HG03558 (cell line): ENCODE results near the gene RCAN2.

Source experiments
- ATAC-seq: cut with Tn5 transposase; IDR thresholded peaks from one replicate; pipeline ENCODE4 v1.9.1; 2021; ENCODE audit warnings: moderate number of reproducible peaks; ENCODE audit not compliant: unreplicated experiment; ENCODE audit errors: extremely low read depth

Gene RCAN2

DNA sequence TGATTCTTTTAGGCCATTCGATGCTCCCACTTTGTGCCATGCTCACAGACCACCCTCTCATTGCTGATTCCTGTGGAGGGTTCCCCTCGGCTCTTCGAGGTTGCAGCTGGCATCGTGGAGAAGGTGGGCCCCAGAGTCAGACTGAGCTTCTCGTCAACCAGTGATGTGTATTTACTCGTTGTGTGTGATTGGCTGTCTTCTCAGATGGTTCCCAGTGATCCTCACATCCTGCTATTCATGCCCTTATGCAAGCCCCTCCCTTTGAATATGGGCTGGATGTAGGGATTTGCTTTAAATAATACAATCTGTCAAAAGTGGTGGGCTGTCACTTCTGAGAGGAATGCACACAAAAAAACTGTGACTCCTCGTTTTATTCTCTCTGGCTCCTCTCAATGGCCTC is 220.9 kb downstream of the RCAN2 start:
- ATAC-seq: no peak

DNA sequence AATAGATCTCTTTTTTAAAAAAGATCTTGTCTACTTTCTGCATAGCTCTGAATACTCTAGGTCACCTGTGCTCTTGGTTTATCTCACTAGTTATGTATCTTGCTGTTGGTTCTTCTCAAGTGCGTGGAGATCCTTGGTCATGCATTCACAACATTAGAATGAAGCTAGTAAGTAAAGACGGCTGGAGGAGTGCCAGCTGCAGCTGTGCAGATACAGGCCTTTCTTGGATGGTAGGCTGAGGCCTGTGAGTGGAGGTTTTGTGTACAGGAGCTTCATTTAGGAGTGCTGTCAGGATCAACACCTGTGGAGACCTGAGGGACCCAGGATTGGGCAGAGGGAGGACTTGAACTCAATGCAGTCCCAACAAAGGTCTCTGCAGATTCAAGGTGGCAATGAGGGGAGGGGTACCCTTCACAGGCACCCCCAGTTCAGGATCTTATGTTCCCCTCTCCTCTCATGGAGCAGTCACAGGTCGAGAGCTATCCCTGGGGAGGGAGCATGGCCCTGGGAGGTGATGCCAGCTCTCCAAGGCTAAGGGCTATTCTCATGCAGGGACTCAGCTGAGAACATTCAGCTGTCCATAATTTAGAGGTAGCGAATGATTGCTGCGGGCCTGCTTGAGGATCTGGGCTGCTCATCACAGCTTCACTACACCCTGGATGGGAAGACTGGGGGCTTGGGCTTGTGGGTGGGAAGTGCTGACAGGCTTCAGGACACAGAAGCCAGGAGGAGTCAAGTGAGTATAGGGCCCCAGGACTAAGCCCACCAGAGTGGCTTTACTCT is 221.6 kb downstream of the RCAN2 start:
- no peak for ATAC-seq

DNA sequence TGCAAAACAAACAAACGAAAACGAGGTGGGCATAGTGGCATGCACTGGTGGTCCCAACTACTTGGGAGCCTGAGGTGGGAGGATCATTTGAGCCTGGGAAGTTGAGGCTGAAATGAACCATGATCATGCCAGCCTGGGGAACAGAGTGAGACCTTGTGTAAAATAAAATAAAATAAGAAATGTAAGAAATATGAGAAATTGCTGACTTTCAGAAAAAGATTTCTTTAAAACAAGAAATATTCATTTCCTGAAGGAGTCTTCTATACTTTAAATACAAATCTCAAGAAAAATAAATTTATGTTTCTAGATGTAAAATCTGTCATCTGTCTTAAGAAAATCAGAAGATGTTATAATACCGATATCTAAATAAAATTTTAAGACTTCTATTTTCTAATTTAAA is 223.7 kb downstream of the RCAN2 start:
- no peak for ATAC-seq

DNA sequence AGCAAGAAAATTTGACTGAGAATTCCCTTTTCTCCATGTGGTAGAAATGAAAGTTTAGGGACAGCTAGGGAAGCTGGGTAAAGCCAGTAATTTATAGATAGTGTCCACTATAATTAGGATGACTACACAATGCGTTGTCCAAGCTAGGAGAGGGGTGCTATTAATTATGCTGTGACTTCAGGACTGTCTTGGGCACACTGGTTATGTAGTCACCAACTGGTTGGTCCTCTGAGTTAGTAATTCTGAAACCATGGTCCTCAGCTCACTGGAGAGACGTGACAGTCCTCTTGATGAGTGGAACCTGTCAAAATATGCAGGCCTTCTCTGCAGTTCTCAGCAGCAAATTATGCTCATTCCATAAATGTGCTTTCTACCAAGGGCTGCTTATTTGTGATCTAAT is 225.9 kb downstream of the RCAN2 start:
- no peak for ATAC-seq

DNA sequence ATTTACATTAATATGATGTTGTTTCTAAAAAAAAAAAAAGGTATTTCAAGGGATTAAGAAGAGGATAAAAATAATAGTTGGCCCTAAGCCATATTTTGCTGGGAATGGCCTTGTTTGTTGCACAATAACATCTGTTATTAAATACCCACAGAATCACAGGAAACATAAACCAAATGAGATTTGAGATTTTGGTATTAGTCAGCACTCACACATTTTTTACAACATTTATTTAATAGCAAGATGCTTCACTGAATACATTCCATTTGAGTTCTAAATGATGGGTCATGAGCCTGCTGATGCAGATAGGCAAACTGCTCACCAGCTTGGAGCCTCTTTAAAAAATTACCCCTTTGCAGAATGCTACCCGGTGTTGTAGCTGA is 227.6 kb downstream of the RCAN2 start:
- ATAC-seq: no peak

DNA sequence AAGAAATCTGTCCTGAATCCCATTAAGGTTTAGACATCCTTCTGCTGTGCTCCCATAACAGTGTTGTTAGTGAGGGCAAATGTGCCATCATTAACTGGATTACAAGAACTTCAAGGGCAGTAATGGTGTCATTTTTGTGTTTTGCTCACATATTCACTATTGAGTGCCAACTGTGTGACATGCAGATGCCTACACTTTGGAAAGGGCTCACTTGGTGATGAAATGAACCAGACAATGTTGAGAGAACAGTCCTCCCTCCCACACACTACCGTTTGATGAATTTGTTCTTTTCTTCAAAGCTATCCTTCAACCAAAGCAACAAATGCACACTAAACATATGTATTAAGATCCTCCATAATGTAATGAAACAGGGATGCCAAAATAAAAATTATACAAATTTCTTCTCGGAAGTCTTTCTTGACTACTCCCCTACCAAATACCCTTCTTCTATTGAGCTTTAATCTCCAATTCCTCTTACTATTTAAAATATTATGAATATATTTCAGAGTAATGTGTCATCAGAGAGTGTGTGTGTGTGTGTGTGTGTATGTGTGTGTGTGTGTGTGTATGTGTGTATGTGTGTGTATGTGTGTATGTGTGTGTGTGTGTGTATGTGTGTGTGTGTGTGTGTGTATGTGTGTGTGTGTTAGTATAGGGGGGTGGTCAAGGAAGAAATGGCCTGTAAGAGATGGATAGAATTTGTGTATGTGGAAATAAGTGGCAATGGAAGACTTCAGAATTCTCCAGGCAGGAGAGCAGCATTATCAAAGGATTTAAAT is 228.1 kb downstream of the RCAN2 start:
- ATAC-seq: no peak

DNA sequence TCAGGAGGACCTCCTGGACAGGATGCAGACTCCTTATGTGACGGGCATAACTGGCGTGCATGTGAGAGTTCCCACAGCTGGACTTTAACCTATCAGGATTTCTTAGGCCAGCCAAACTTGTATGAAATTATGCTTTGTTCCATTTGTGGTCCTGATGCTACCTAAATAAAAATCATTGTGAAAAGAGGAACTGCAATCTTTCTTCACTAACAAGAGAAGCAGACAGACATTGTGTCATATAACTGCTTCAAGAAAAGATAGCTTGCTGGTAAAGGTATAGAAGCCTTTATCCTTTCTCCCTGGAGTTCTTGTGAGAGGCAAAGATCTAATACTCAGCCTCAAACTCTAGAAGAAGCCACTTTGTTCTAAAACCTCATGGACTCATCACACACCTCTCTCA is 233.0 kb downstream of the RCAN2 start:
- no peak for ATAC-seq

DNA sequence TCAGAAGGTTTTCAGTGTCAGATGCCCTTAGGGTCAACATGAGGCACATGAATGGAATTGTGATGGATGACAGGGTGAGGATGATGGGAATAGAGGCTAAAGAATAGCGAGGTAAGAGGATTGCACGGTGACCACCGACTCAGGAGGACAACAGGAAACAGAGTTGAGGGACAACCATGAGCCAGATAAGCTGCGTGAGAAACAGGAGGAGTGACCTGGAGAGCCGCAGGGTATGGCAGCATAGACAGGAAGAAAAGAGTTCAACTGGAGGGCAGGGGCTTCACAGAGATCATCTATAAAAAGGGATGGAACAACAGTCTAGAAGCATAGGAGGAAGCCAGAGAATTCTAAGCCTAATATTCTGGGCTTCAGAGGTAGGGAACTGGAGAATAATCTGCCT is 235.7 kb downstream of the RCAN2 start:
- ATAC-seq: no peak

DNA sequence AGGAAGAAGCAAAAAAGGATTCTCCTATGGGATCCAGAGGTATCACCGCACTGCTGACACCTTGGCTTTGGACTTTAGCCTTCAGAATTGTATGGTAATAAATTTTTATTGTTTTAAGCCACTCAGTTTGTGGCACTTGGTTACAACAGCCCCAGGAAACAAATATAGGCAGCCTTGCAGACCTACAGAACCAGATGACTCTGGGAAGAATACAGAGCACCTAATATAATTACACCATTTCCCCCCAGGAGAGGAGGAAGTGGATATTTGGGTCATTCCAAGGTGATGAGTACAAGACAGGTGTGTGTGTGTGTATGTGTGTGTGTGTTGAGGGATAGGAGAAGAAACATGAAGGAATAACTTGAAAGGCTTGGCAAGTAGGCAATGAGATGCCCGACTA is 236.3 kb downstream of the RCAN2 start:
- no peak for ATAC-seq

DNA sequence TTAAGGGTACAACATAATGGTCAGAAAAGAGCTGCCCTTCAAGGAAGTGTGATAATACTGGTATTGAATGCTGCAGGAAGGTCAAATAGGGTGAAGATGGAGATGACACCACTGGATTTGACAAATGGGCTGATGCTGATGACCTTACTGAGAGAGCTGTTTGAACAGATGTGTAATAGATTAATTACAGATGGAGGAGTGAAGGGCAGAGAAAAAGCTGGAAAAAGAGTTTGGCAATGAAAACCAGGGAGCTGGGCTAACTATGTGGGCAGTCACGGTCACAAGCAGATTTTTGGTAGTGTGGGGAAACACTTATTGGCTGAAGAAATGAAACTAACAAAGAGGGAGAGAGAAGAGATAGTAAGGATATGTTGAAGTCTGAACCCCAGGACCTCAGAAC is 236.9 kb downstream of the RCAN2 start:
- no peak for ATAC-seq

DNA sequence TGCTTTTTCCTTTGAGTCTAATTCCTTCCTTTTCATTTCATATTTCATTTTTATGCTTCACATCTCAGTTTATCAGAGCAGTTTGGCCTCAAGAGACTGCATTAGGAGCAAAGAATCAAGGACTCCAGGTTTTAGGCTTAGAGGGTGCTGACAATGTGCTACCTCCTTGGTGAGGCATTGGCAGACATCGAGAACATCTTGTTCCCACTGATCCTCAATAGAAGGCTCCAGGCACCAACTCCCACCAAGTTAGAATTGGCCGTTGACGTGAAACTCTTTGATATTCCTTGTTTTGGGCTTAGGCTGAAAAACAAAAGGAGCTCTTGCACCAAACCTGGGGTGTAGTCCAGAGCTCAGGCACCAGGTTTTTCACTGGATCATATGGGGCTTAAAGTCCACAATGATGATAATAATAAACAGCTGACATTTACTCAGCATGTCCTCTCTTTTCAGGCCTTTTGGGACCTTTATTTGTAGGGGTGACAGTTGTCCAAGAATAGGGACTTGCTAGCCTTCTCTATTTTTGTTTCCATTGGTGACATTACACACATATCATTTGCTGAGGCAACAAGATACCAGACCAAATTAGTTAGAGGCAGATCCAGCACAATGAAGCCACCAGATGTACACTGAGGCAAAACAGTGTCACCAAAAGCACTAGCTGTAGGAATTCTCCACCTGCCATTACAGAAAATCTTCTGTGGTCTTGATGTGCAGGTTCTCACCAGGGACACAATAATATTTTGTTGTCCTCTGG is 239.5 kb downstream of the RCAN2 start:
- ATAC-seq: no peak

DNA sequence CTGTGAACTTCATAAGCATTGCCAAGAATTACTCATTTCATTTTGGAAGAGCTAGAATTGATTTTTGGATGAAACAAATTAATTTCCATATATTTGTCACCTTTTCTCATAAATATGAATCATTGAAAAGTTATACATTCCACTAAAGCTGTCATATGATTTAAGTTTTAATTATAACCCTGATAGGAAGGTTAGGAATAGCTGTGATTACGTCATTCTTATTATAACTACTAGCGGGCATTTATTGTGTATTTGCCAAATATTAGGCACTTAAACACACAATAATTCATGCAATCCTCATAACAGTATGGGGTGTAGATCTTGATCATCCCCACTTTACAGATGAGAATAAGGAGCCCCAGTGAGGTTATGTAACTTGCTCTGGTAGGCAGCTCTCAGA is 243.1 kb downstream of the RCAN2 start:
- no peak for ATAC-seq

DNA sequence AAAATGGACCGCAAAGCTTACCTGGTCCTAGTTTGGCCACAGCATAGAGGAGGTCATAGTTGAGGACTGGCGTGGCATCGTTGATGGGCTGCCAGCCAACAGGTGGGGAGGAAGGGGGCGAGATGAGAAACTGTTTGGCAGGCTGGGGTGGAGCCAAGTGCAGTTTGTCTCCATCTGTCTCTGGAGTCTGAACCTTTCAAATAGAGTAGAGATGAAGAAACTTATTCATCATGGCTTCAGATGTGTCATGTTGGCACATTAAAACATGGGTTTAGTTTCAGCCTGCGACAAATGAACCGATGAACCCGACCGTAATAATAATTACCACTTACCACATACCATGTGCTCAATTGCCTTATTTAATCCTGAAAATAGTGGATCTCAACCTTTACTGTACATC is 244.5 kb downstream of the RCAN2 start:
- ATAC-seq: no peak

DNA sequence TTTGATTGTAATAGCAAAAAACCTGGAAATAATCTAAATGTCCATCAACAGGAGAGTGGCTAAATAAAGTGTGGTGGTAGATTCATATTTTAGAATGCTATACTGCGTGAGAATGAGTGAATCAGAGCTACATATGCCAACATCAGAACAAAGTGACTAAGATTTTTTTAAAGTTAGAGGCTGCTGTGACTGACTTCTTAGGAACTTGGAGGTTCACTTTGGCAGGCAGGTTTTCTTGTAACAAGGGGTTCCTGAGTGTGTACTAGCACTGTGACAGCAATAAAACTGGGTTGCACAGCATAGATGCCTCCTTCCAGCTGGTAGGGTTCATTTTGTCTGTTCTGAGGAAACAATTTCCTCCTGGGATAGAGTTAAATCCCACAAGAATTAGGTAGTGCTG is 245.2 kb downstream of the RCAN2 start:
- no peak for ATAC-seq

DNA sequence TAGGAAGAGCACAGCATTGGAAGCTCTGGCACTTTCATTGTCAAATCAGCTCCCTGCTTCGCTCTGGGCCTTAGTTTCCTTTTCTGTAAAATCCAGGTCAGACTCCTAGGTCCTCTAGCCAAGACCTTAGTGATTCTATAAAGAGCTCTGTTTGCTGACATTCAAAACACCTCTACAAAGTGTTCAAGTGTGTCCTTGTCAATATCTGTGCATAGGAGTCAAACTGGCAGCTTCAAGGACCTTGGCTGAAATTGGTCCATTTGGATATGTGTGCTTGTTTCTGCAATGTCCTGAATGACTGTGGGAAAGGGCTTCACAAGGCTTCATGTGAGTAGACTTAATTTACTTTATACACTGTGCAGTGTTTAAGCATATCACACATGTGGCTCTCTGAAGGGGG is 246.6 kb downstream of the RCAN2 start:
- no peak for ATAC-seq

DNA sequence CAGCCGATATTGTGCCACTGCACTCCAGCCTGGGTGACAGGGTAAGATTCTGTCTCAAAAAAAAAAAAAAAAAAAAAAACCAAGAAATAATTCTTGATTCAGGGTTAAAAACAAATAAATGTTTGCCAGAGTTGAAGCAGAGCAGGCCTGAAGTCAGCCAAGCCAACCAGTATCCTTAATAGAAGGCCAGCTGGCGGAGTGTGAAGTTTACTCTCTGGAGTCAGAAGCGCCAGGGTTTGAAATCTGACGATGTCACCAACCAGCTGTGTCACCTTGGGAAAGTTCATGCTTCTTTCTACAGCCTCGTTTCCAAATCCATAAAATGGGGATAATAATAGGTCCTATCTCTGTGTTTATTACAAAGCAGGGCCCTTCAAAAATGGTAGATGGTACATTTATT is 247.5 kb downstream of the RCAN2 start:
- ATAC-seq: no peak

DNA sequence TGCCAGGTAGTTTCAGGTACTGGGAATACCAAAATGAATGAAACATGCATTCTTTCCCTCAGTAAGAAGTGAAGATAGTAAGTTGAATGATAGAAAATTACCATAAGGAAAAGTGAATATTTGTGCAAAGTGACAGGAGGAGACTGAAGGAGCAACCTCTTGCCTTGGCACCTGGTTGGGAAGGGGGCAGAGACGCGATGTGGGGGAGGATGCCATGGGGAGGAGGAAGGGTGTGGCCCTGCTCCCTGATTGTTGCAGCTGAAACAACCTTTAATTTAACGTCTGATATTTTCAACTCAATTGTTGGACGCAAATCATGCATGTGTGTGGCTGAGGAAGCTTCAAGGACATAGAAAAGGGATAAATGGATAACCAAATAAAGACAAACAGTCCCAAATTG is 248.3 kb downstream of the RCAN2 start:
- ATAC-seq: no peak

DNA sequence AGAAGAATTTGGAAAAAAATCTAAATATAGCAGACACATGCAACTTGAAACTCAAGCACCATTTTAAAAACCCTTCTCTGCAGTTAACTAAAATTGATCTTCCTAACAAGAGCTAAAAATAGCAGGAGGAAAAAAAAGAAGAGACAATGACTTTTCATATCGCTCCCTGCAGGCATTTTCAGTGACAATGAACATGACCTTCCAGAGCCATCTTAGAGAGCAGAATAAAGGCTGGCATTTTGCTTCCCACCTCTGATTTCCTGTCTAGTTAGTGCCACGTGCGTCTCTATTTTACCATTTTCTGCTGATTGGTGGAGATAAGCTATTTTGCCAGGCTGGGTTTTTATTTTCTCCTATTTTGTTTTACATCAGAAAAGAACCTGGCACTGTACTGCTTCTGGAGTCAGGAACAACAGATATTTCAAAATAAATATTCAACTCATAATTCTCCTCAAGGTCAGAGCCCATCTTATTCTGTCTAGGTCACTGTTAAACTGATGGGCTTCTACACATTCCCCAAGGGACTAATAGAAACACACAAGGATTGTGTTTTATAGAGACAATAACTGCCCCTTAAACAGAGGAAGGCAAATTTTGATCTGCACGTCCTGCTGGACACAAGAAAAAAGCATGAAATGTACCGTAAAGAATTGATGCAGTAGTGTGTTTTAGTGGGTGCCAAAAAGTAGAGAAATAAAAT is 250.2 kb downstream of the RCAN2 start:
- no peak for ATAC-seq

DNA sequence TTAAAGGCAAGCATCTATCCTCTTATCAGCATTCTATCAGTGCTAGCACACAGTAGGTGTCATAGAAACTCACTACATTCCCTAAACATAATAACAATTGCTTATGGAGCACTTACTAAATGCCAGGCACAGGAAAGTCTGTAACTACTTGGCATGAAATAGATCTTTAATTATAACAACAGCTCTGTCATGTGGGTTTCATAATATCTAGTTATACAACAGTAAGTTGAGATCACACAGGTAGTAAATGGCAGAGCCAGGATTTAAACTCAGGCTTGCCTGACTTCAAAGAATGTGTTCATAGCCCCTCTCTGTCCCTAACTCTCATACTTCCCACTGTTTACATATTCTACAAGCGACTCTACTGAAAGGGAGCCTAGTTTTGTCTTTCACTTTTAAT is 254.5 kb downstream of the RCAN2 start:
- ATAC-seq: no peak

DNA sequence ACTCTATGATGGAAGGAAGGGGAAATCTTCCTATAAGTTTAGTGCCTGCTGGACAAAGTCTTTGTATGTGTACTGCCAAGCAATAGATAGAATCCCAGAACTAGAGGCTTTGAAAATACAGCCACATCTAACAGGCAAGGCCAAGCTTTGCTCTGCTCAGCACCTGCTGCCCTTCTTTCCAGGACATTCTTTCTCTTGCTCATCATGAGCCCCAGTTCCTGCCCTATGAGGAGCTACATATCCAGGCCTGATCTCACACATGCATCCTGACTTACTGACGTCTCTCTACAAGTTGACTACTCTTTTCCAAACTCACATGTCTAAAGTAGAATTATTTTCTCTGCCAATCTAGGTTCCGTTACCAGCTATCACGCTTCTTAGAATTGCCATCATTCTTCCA is 256.0 kb downstream of the RCAN2 start:
- ATAC-seq: no peak

DNA sequence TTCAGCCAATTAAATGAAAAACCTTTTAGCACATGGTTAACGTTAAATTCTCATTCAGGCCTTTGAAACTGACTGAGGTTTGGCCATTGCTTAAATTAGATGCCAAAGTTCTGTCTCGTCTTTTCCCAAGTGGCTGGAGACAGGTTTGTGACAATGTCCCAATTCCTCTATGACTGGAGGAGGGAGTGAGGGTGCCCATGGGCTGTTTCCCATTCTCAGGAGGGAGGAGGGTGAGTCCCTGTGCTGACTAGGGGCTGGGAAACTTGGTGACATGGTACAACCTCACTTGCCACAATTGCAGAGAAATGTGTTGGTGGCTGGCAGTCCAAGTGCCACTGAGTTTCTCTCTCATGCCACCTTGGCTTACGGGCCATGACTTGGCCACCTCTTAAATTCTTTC is 256.5 kb downstream of the RCAN2 start:
- no peak for ATAC-seq
